Ishikawa (cell line): ENCODE results near the gene MTUS2.

Source experiments
- CREB1 ChIP-seq: IDR thresholded peaks from 2 replicates; pipeline ENCODE4 v1.6.1; 2012; ENCODE audit warnings: low read depth
- EP300 ChIP-seq: IDR thresholded peaks from 2 replicates; pipeline ENCODE4 v1.6.1; 2012; ENCODE audit warnings: borderline replicate concordance
- MAX ChIP-seq: IDR thresholded peaks from 2 replicates; pipeline ENCODE4 v1.6.1; 2012
- REST ChIP-seq: IDR thresholded peaks from 2 replicates; pipeline ENCODE4 v1.6.1; 2012; ENCODE audit warnings: low read depth, mild to moderate bottlenecking
- TAF1 ChIP-seq: IDR thresholded peaks from 2 replicates; pipeline ENCODE4 v1.6.1; 2012; ENCODE audit warnings: low read depth, mild to moderate bottlenecking
- USF1 ChIP-seq: IDR thresholded peaks from 2 replicates; pipeline ENCODE4 v1.6.1; 2012
- YY1 ChIP-seq: IDR thresholded peaks from 2 replicates; pipeline ENCODE4 v1.6.1; 2012; ENCODE audit warnings: low read depth

GRCh38 chr13:29383476-29383875, 563.3 kb downstream of the MTUS2 start:
- no peak for TF ChIP-seq YY1
- no peak for TF ChIP-seq USF1
- TF ChIP-seq MAX = no peak
- TF ChIP-seq EP300 = no peak
- no peak for TF ChIP-seq TAF1
- no peak for TF ChIP-seq REST
- no peak for TF ChIP-seq CREB1
